Measurements from ENCODE around the gene NLRP12. TPM values are rescaled to one million over a fixed set of nuclear protein-coding genes. Genes with fewer than 3 reads are reported as not detected.

NLRP12 gene
- total and polyA plus RNA-seq, 2 experiments from 2014 or later: 1.9 to 7.5 TPM

- Mint-ChIP-seq H3K36me3 (ENCODE audit: low read depth) (peaks cover 49% of the 10 kb centered on the region), H3K27ac (peak overlapping the region; percentile 55; the same call in 1 of the 2 replicates), H3K9me3 (peaks cover 63% of the 10 kb centered on the region), H3K4me3 (no peak overlapping the region; the same call in 2 of the 3 replicates), H3K27me3 (ENCODE audit: insufficient read depth, low read depth, poor library complexity) (peaks cover 32% of the 10 kb centered on the region), H3K4me1 (peaks cover 20% of the 10 kb centered on the region)
- no peak overlapping the region for H3K4me2 ChIP-seq
- ATAC-seq: no peak
- no peak overlapping the region for H3K4me3 ChIP-seq
- H3K79me2 ChIP-seq (replicated peaks; ENCODE audit: insufficient read depth): peaks cover 18% of the 10 kb centered on the region
- peaks cover 22% of the 10 kb centered on the region for H3K4me1 ChIP-seq (ENCODE audit: insufficient read depth)
- H3K36me3 ChIP-seq (ENCODE audit: insufficient read depth): no peaks in the 10 kb centered on the region
- no peaks in the 10 kb centered on the region for H3K9me2 ChIP-seq (ENCODE audit: insufficient read depth)
- no peaks in the 10 kb centered on the region for H4K20me1 ChIP-seq (replicated peaks; ENCODE audit: insufficient read depth)
- H3F3A ChIP-seq (replicated peaks; ENCODE audit: low read depth): peaks cover 17% of the 10 kb centered on the region; the same call in 1 of the 2 replicates
- DNase-seq (ENCODE audit: low spot score): peak; percentile 86
- peak overlapping the region; percentile 95 for H3K27ac ChIP-seq (ENCODE audit: low read depth)
- H2AFZ ChIP-seq: no peak overlapping the region
- H3K27me3 ChIP-seq (ENCODE audit: insufficient read depth): no peaks in the 10 kb centered on the region
- TF ChIP-seq POLR2AphosphoS5 (IDR thresholded peaks at IDR 0.05; ENCODE audit: low read depth) (0 out of 2 replicates have a peak, but pooled peaks have one; percentile 37), CTCF (conservative IDR thresholded peaks at IDR 0.05; ENCODE audit: low read depth in 2 of 2) (no peak), ZNF114 (CRISPR knock-in tag; IDR thresholded peaks at IDR 0.05) (no peak), JUNB (IDR thresholded peaks at IDR 0.05; ENCODE audit: unreplicated experiment) (no peak), ZNF462 (CRISPR knock-in tag; IDR thresholded peaks at IDR 0.05) (no peak), NANOG (IDR thresholded peaks at IDR 0.05; ENCODE audit: borderline replicate concordance) (no peak), CREB1 (CRISPR knock-in tag; IDR thresholded peaks at IDR 0.05; ENCODE audit: low read depth) (no peak)
Observed at GRCh38 chr19:53785196-53785889, 38.8 kb downstream of the NLRP12 start.

All from GM23338 (cell line).